D721Med (cell line): ENCODE results near the gene MAN1C1.
A peak's percentile ranks its signal among the peaks of the same experiment; 100 is the strongest.
"Not testable (repeated sequence)": the region's sequence is repeated elsewhere in the genome, so short reads cannot be mapped to it uniquely, and the experiment has no call there.

Source experiments
- DNase-seq: peaks from one replicate; pipeline ENCODE4 v3.0.0; 2011; ENCODE audit warnings: low spot score; ENCODE audit not compliant: insufficient read length
- FAIRE-seq: peaks from 2 replicates; lab custom pipeline; 2011; peaks lifted over from hg19 to GRCh38; lab: Jason Lieb, UNC
- CTCF ChIP-seq: IDR thresholded peaks from 2 replicates; pipeline ENCODE4 v1.5.1; 2012; ENCODE audit warnings: mild to moderate bottlenecking, control low read depth; ENCODE audit not compliant: insufficient read depth; ENCODE audit errors: missing control alignments

The MAN1C1 gene

GRCh38 chr1:25691211-25691610 lies 74.6 kb downstream of the MAN1C1 start:
- TF ChIP-seq CTCF: no peak
- FAIRE-seq: no peak
- no peak for DNase-seq

GRCh38 chr1:25692560-25692959 lies 76.0 kb downstream of the MAN1C1 start:
- peak; percentile 69 for TF ChIP-seq CTCF
- DNase-seq (no peak), FAIRE-seq (no peak)

GRCh38 chr1:25694167-25695007 lies 77.8 kb downstream of the MAN1C1 start:
- no peak for TF ChIP-seq CTCF
- FAIRE-seq: no peak
- DNase-seq: no peak

GRCh38 chr1:25695090-25695770 lies 78.6 kb downstream of the MAN1C1 start:
- FAIRE-seq: no peak
- no peak for TF ChIP-seq CTCF
- no peak for DNase-seq

GRCh38 chr1:25695771-25696311 lies 79.2 kb downstream of the MAN1C1 start:
- FAIRE-seq (no peak), DNase-seq (no peak)
- no peak for TF ChIP-seq CTCF

GRCh38 chr1:25696643-25697042 lies 80.1 kb downstream of the MAN1C1 start:
- not testable (repeated sequence) for FAIRE-seq, DNase-seq

- TF ChIP-seq CTCF: no peak
- FAIRE-seq: no peak
- no peak for DNase-seq
Measured at GRCh38 chr1:25697435-25698217, 81.0 kb downstream of the MAN1C1 start.
